Osteoblast (primary cell): ENCODE results near the gene PRPF18. TPM values are rescaled to one million over a fixed set of nuclear protein-coding genes. Genes with fewer than 3 reads are reported as not detected.

Experiments
- DNase-seq: peaks from one replicate; pipeline ENCODE4 v3.0.0; 2011; ENCODE audit warnings: low spot score, mixed read lengths; ENCODE audit not compliant: insufficient read length; ENCODE audit errors: missing footprints
- H2AFZ ChIP-seq: 2 replicates; pipeline ENCODE4 v1.6.0; 2011; ENCODE audit warnings: mild to moderate bottlenecking, low read length
- H3K27ac ChIP-seq: 2 replicates; pipeline ENCODE4 v1.5.1; 2011; ENCODE audit warnings: mild to moderate bottlenecking, low read depth, low read length, moderate library complexity
- H3K27me3 ChIP-seq: 2 replicates; pipeline ENCODE4 v1.6.0; 2012; ENCODE audit warnings: mild to moderate bottlenecking, control low read depth, inconsistent platforms, low read length, moderate library complexity; ENCODE audit not compliant: insufficient read depth
- H3K36me3 ChIP-seq: 2 replicates; pipeline ENCODE4 v1.5.1; 2011; ENCODE audit warnings: mild to moderate bottlenecking, low read length, control low read depth, moderate library complexity; ENCODE audit not compliant: insufficient read depth
- H3K4me1 ChIP-seq: 2 replicates; pipeline ENCODE4 v1.5.1; 2011; ENCODE audit warnings: mild to moderate bottlenecking, low read length, control low read depth, moderate library complexity; ENCODE audit not compliant: insufficient read depth
- H3K4me2 ChIP-seq: 2 replicates; pipeline ENCODE4 v1.6.0; 2011; ENCODE audit warnings: mild to moderate bottlenecking, low read length; ENCODE audit not compliant: insufficient read depth
- H3K4me3 ChIP-seq: fragments of 200-600 bp; sonication (generic); 3 replicates; pipeline ENCODE4 v1.5.1; 2012; ENCODE audit warnings: mild to moderate bottlenecking, low read length, inconsistent platforms; ENCODE audit not compliant: insufficient read depth
- H3K79me2 ChIP-seq: 2 replicates; pipeline ENCODE4 v1.6.0; 2012; ENCODE audit warnings: mild to moderate bottlenecking, low read length, control low read depth, inconsistent platforms; ENCODE audit not compliant: insufficient read depth
- H3K9me3 ChIP-seq: 2 replicates; pipeline ENCODE4 v1.5.1; 2011; ENCODE audit warnings: low read depth, low read length, control low read depth
- H4K20me1 ChIP-seq: 2 replicates; pipeline ENCODE4 v1.6.0; 2012; ENCODE audit warnings: mild to moderate bottlenecking, low read length, control low read depth; ENCODE audit not compliant: insufficient read depth
- CTCF ChIP-seq: IDR thresholded peaks from 2 replicates; pipeline ENCODE4 v1.5.1; 2011; ENCODE audit warnings: mild to moderate bottlenecking, low read depth, low read length, moderate library complexity; ENCODE audit errors: extremely low read depth
- total RNA-seq: library from RNA; depleted of rRNA; stranded (reverse); fragments of >200 nt; gene quantifications from 2 replicates; pipeline ENCODE4 v1.2.3, GENCODE V29; 2012

PRPF18 gene
- total RNA-seq, 1 donor: 39.8 TPM

- H3K4me2 ChIP-seq: no peak overlapping the region
- H4K20me1 ChIP-seq: peaks cover 14% of the 10 kb centered on the region
- no peak for TF ChIP-seq CTCF
- no peak overlapping the region for H3K27ac ChIP-seq
- no peaks in the 10 kb centered on the region for H3K9me3 ChIP-seq
- DNase-seq: no peak
- no peak overlapping the region for H2AFZ ChIP-seq
- peaks cover 6% of the 10 kb centered on the region for H3K79me2 ChIP-seq
- H3K4me1 ChIP-seq: no peaks in the 10 kb centered on the region
- no peak overlapping the region for H3K4me3 ChIP-seq
- H3K27me3 ChIP-seq: no peaks in the 10 kb centered on the region
- H3K36me3 ChIP-seq: peaks cover 95% of the 10 kb centered on the region
Observed at GRCh38 chr10:13651969-13652720, 65.4 kb downstream of the PRPF18 start.

- no peaks in the 10 kb centered on the region for H3K9me3 ChIP-seq
- peaks cover 6% of the 10 kb centered on the region for H3K79me2 ChIP-seq
- no peak overlapping the region for H3K4me2 ChIP-seq
- H4K20me1 ChIP-seq: peaks cover 14% of the 10 kb centered on the region
- no peaks in the 10 kb centered on the region for H3K27me3 ChIP-seq
- no peak overlapping the region for H3K27ac ChIP-seq
- no peak overlapping the region for H3K4me3 ChIP-seq
- no peak overlapping the region for H2AFZ ChIP-seq
- DNase-seq: no peak
- no peak for TF ChIP-seq CTCF
- peaks cover 92% of the 10 kb centered on the region for H3K36me3 ChIP-seq
- no peaks in the 10 kb centered on the region for H3K4me1 ChIP-seq
Observed at GRCh38 chr10:13652860-13653259, 66.1 kb downstream of the PRPF18 start.

GRCh38 chr10:13654118-13654830 is 67.5 kb downstream of the PRPF18 start:
- DNase-seq: peak; percentile 72
- Histone ChIP-seq H3K27ac (no peak overlapping the region), H2AFZ (no peak overlapping the region), H4K20me1 (peaks cover 14% of the 10 kb centered on the region), H3K9me3 (no peaks in the 10 kb centered on the region), H3K4me2 (no peak overlapping the region), H3K36me3 (peaks cover 91% of the 10 kb centered on the region), H3K27me3 (no peaks in the 10 kb centered on the region), H3K4me3 (no peak overlapping the region), H3K79me2 (peaks cover 6% of the 10 kb centered on the region), H3K4me1 (no peaks in the 10 kb centered on the region)
- TF ChIP-seq CTCF: no peak

- Histone ChIP-seq H3K36me3 (peaks cover 91% of the 10 kb centered on the region), H3K9me3 (no peaks in the 10 kb centered on the region), H3K4me1 (peaks cover 4% of the 10 kb centered on the region), H3K79me2 (peaks cover 6% of the 10 kb centered on the region), H4K20me1 (peaks cover 14% of the 10 kb centered on the region), H2AFZ (no peak overlapping the region), H3K4me3 (no peak overlapping the region), H3K27ac (no peak overlapping the region), H3K4me2 (no peak overlapping the region), H3K27me3 (no peaks in the 10 kb centered on the region)
- DNase-seq: no peak
- no peak for TF ChIP-seq CTCF
Observed at GRCh38 chr10:13654846-13655245, 68.1 kb downstream of the PRPF18 start.
